GM12878 (cell line): ENCODE results near the gene TMC6. TPM values are rescaled to one million over a fixed set of nuclear protein-coding genes. Genes with fewer than 3 reads are reported as not detected.

ENCODE experiments used
- ELK1 ChIP-seq: IDR thresholded peaks from 2 replicates; pipeline ENCODE4 v1.6.1; 2012; ENCODE audit warnings: low read depth, low read length, improper control_type of control experiment
- HCFC1 ChIP-seq: fragments of 150-350 bp; IDR thresholded peaks from 2 replicates; pipeline ENCODE4 v1.6.1; 2014; ENCODE audit warnings: low read length
- HDGF ChIP-seq: fragments of 450-650 bp; IDR thresholded peaks from 2 replicates; pipeline ENCODE4 v1.6.1; 2016; ENCODE audit warnings: antibody characterized with exemption
- IKZF1 ChIP-seq: fragments of 450-650 bp; conservative IDR thresholded peaks from 2 replicates; pipeline ENCODE4 v1.6.1; 2017; ENCODE audit warnings: antibody characterized with exemption, mild to moderate bottlenecking
- KLF5 ChIP-seq: fragments of 450-650 bp; IDR thresholded peaks from 2 replicates; pipeline ENCODE4 v1.6.1; 2014; ENCODE audit warnings: mild to moderate bottlenecking; ENCODE audit not compliant: partially characterized antibody
- NFIC ChIP-seq: IDR thresholded peaks from 2 replicates; pipeline ENCODE4 v1.6.1; 2012; ENCODE audit warnings: low read depth, mild to moderate bottlenecking, inconsistent platforms, low read length, moderate library complexity
- NFYA ChIP-seq: IDR thresholded peaks from 2 replicates; pipeline ENCODE4 v1.6.1; 2011; ENCODE audit warnings: low read depth, mild to moderate bottlenecking, low read length, improper control_type of control experiment, borderline replicate concordance
- NFYB ChIP-seq: IDR thresholded peaks from 2 replicates; pipeline ENCODE4 v1.6.1; 2011; ENCODE audit warnings: low read depth, mild to moderate bottlenecking, low read length, improper control_type of control experiment, moderate library complexity; ENCODE audit not compliant: insufficient read depth
- SIN3A ChIP-seq: IDR thresholded peaks from 2 replicates; pipeline ENCODE4 v1.6.1; 2012; ENCODE audit warnings: low read depth, low read length, improper control_type of control experiment
- SKIL ChIP-seq: fragments of 450-650 bp; IDR thresholded peaks from 2 replicates; pipeline ENCODE4 v1.6.1; 2017; ENCODE audit warnings: mild to moderate bottlenecking, low read depth, inconsistent platforms; ENCODE audit not compliant: poor library complexity, severe bottlenecking
- SP1 ChIP-seq: IDR thresholded peaks from one replicate; pipeline ENCODE4 v1.6.1; 2011; ENCODE audit warnings: low read depth, low read length
- SPI1 ChIP-seq: IDR thresholded peaks from 2 replicates; pipeline ENCODE4 v1.6.1; 2011; ENCODE audit warnings: low read depth, mild to moderate bottlenecking, low read length, moderate library complexity, borderline replicate concordance; ENCODE audit not compliant: insufficient read depth
- ZBTB33 ChIP-seq: fragments of 450-650 bp; IDR thresholded peaks from 2 replicates; pipeline ENCODE4 v1.6.1; 2017; ENCODE audit warnings: mild to moderate bottlenecking
- ZNF207 ChIP-seq: fragments of 450-650 bp; IDR thresholded peaks from 2 replicates; pipeline ENCODE4 v1.6.1; 2014; ENCODE audit warnings: antibody characterized with exemption, mild to moderate bottlenecking, borderline replicate concordance
- ZNF24 ChIP-seq: fragments of 450-650 bp; IDR thresholded peaks from 2 replicates; pipeline ENCODE4 v1.6.1; 2017; ENCODE audit warnings: antibody characterized with exemption, mild to moderate bottlenecking
- polyA plus RNA-seq, 11 experiments: library from polyadenylated mRNA; depleted of rRNA in 4 of 11; unstranded in 6 of 11; stranded (reverse) in 5 of 11; fragments of >200 nt; fragmentation: Nextera tagmentation in 4 of 11; fragmentation: Illumina TruSeq in 1 of 11; extraction: Ambion mirVana in 4 of 11; extraction: Trizol in 1 of 11; gene quantifications; 1 replicate in 1 of 11; 2 replicates in 10 of 11; pipeline versions ENCODE4 v1.2.1 to v1.2.3, GENCODE V29; 2011 to 2016; ENCODE audit warnings: inconsistent platforms in 2 of 11, missing spikeins in 2 of 11, low read depth in 1 of 11
- total RNA-seq, 4 experiments: library from RNA; depleted of rRNA in 3 of 4; stranded (reverse); fragments of >200 nt in 3 of 4; fragmentation: Illumina TruSeq in 1 of 4; extraction: Trizol in 1 of 4; gene quantifications; 2 replicates each; pipeline versions ENCODE4 v1.2.1 to v1.2.3, GENCODE V29; 2013 to 2021
- TF ChIP-seq, protein P1 (sequence below): fragments of 450-650 bp; formaldehyde crosslinking; IDR thresholded peaks from 2 replicates; pipeline ENCODE4 v1.4.0; 2020; ENCODE audit warnings: mild to moderate bottlenecking, moderate library complexity
- TF ChIP-seq, protein P2 (sequence below): fragments of 450-650 bp; formaldehyde crosslinking; IDR thresholded peaks from 2 replicates; pipeline ENCODE4 v1.4.0; 2022; ENCODE audit warnings: mild to moderate bottlenecking, moderate library complexity

TMC6 gene
- total and polyA plus RNA-seq, 10 of the 15 experiments (the other 5 are each of a cell fraction or from before 2014, with no cell fraction given) = 1.9 to 232 (median 60.6) TPM

DNA sequence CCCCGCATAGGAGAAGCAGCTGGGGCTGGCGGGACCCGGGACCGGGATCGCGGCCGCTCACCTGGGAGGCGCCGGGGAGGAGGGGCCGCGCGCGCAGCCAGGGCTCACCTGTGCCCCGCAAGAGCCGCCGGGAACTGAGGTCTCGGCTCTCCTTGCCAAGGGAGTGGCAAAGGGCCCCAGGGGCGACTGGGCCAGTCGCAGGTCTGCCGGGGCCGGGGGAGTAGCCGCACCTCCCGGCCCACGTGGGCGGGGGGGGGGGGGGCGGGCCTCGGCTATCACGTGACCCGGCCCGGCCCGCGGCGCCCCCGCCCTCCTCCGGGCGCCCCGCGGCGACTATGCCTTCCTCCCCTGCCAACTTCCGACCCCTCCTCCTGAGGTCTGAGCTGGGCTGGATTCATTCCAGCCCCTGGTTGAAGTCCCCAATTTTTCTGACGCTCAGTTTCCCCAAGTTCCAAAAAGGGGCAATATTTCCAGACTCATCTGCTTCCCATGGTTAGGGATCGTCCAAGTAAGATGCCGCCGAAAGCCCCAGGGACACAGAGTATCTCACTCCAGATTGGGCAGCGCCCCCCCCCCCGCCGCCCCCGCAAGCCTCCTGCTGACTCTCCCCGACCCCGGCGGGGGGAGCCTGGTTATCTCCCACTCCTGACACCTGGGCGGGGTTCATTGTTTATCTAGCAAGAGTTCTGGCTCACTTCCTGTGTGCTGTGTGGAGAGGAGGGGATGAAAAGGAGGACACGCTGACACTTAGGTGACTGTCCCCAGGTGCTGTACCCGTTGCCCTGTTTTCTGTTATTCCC lies at the start of gene TMC6 (continued):
- no peak for TF ChIP-seq ZBTB33
- peak; percentile 75; the same call in 1 of the 2 replicates for TF ChIP-seq IKZF1
- TF ChIP-seq NFYA = no peak
- TF ChIP-seq HDGF = no peak
- TF ChIP-seq SP1 = no peak
- no peak for TF ChIP-seq ELK1
- TF ChIP-seq, protein P1, sequence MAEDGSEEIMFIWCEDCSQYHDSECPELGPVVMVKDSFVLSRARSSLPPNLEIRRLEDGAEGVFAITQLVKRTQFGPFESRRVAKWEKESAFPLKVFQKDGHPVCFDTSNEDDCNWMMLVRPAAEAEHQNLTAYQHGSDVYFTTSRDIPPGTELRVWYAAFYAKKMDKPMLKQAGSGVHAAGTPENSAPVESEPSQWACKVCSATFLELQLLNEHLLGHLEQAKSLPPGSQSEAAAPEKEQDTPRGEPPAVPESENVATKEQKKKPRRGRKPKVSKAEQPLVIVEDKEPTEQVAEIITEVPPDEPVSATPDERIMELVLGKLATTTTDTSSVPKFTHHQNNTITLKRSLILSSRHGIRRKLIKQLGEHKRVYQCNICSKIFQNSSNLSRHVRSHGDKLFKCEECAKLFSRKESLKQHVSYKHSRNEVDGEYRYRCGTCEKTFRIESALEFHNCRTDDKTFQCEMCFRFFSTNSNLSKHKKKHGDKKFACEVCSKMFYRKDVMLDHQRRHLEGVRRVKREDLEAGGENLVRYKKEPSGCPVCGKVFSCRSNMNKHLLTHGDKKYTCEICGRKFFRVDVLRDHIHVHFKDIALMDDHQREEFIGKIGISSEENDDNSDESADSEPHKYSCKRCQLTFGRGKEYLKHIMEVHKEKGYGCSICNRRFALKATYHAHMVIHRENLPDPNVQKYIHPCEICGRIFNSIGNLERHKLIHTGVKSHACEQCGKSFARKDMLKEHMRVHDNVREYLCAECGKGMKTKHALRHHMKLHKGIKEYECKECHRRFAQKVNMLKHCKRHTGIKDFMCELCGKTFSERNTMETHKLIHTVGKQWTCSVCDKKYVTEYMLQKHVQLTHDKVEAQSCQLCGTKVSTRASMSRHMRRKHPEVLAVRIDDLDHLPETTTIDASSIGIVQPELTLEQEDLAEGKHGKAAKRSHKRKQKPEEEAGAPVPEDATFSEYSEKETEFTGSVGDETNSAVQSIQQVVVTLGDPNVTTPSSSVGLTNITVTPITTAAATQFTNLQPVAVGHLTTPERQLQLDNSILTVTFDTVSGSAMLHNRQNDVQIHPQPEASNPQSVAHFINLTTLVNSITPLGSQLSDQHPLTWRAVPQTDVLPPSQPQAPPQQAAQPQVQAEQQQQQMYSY (CRISPR knock-in tag) = no peak
- TF ChIP-seq ZNF24 = no peak
- TF ChIP-seq SPI1 = peak; percentile 42; the same call in 1 of the 2 replicates
- TF ChIP-seq SIN3A = no peak
- TF ChIP-seq ZNF207 = no peak
- TF ChIP-seq NFIC = no peak
- no peak for TF ChIP-seq SKIL
- TF ChIP-seq KLF5 = no peak
- TF ChIP-seq NFYB = no peak
- TF ChIP-seq, protein P2, sequence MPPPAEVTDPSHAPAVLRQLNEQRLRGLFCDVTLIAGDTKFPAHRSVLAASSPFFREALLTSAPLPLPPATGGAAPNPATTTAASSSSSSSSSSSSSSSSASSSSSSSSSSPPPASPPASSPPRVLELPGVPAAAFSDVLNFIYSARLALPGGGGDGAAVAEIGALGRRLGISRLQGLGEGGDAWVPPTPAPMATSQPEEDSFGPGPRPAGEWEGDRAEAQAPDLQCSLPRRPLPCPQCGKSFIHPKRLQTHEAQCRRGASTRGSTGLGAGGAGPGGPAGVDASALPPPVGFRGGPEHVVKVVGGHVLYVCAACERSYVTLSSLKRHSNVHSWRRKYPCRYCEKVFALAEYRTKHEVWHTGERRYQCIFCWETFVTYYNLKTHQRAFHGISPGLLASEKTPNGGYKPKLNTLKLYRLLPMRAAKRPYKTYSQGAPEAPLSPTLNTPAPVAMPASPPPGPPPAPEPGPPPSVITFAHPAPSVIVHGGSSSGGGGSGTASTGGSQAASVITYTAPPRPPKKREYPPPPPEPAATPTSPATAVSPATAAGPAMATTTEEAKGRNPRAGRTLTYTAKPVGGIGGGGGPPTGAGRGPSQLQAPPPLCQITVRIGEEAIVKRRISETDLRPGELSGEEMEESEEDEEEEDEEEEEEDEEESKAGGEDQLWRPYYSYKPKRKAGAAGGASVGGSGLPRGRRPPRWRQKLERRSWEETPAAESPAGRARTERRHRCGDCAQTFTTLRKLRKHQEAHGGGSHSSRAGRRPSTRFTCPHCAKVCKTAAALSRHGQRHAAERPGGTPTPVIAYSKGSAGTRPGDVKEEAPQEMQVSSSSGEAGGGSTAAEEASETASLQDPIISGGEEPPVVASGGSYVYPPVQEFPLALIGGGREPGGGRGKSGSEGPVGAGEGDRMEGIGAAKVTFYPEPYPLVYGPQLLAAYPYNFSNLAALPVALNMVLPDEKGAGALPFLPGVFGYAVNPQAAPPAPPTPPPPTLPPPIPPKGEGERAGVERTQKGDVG (CRISPR knock-in tag) = 0 out of 2 replicates have a peak, but pooled peaks have one; percentile 12
- no peak for TF ChIP-seq HCFC1
